GM19025 (cell line): ENCODE data around the gene TMEM238.
A peak's percentile ranks its signal among the peaks of the same experiment; 100 is the strongest.
"Not testable (repeated sequence)": the region's sequence is repeated elsewhere in the genome, so short reads cannot be mapped to it uniquely, and the experiment has no call there.

Experiments used
- ATAC-seq: cut with Tn5 transposase; IDR thresholded peaks from one replicate; pipeline ENCODE4 v1.9.1; 2021; ENCODE audit warnings: mild to moderate bottlenecking, low read depth, moderate library complexity; ENCODE audit not compliant: unreplicated experiment

Gene TMEM238, protein sequence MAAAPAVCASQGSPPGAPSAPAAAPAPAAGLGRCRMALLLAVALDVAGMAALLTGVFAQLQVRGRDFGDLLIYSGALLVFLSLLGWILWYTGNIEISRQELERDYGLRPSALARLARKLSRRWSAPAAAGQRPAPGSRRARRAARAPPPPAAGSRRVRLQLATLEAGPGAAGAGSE

DNA sequence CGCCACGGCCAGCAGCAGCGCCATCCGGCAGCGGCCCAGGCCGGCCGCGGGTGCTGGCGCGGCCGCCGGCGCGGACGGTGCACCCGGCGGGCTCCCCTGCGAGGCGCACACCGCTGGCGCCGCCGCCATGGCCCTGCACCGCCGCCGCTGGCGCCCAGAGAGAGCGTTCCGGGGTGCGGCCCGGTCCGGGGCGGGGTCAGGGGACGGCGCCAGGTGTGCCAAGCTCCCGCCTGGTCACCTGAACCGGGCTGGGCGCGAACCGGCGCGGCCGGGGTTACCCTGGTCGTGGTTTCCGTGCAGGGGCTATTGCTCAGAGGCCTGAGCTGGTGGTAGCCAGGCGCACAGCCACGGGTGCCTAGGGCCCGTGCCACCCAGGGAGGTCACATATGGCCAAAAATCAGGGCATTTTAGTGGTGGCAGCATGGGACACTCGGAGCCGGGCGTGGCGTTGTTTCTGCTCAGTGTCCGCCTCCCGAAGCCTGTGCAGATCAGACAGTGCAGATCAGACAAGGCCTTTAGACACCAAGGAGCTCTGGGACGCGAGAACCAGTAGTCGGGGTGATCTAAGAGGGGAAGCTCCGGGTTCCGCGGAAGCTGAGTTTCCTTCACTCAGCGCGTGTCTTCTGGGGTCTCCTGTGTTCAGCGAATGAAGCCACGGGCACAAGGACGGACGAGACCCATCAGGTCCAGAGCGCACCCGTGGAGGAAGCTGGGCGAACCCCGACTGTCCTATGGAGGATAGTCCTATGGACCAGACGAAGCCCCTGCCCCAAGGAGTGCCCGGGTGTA lies at the start of gene TMEM238:
Gene TMEM238, minus strand, starts transcription at position 162 of the 789 bp plus-strand sequence. Its CDS starts 33 bp downstream, at position 129.
- ATAC-seq: no peak

DNA sequence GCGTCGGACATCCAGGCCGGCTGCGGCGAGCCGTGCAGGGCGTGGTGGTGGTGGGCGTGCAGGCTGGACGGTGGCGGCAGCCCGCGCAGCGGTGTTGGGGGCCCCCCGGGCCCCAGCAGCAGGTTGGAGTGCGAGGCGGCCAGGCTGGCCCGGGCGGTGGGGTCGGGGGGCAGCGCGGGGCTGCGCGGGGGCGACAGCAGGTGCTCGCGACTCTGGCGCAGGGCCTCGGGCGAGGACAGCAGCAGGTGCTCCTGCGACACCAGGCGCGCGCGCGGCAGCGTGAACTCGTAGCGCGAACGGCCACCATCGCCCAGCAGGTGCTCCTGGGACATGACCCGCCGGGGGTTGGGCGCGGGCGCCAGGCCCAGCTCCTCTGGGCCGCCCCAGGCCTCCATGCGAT lies 49.2 kb upstream of the TMEM238 start:
- ATAC-seq: no peak

DNA sequence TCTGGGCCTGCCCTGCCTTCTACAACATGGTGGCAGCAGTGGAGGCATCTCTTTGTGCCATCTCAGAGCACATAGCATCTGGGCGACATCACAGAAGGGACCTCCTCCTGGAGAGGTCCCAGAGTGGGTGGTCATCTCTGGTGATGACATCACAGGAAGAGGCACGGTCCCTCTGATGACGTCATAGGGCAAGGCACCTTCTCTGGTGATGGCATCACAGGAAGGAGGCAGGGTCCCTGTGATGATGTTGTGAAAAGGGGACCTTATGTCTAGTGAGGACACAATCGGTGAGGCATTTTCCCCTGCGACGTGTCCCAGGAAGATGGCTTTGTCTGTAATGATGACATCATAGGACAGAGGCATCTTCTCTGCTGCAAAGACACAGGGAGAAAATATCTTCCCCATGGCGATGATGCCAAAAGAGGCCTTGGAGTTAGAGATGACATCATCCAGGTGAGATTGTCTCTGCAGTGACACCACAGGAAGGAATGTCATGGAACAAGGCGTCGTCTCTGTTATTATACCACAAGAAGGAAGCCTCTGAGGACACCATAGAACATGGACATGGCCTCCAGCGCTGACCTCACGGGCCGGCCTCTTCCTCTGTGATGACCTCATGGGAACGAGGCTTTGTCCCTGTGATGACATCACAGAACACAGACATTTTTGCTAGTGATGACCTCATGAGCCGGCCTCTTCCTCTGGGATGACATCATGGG lies 48.3 kb upstream of the TMEM238 start:
- ATAC-seq: no peak

DNA sequence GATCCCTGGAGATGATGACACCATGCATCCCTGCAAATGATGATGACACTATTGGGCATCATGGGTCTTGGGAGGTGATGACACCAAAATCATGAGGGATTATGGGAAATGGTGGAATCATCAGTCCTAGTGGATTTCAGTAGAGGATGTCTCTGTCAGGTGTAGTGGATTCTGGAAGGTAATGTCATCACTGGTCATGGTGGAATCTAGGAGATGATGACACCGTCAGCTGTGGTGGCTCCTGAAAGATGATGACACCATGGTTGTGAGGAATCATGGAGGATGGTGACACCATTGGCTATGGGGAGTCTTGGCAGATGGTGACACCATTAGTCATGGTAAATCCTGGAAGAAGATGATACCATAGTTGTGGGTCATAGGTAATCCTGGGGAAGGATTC lies 47.1 kb upstream of the TMEM238 start:
- ATAC-seq: no peak

DNA sequence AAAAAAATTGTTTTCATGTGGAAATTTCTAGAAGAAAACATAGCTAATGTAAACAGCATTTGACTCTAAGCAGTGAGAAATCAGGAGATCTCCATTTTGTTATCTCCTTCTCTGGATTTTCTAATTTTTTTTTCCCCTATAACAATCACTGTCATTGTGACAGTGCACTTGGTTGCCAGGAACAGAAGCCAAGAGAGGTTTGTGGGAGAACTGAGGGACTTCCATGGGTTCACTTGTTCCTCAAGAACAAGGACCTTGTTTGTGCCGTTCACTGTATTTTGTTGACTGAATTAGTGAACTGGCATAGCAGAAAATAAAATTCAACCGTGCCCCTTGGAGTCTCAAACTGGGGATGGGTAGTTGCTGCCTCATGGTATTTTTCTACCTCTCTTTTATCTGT lies 42.0 kb upstream of the TMEM238 start:
- ATAC-seq: no peak

DNA sequence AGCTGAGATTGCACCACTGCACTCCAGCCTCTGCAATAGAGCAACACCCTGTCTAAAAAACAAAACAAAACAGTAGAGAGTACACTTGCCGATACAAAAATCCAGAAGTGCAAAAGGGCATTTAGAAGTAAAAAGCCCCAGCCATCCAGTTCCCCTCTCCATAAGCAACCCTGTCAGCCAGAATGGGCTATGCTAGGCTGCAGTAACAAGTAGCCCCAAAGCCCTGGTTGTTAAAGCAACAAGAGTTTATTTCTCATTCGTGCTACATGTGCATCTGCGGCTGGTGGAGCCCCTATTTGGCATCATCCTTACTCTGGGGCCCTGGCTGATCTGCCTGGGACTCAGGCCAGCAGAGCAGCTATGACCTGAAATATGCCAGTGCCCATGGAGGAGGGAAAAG lies 40.4 kb upstream of the TMEM238 start:
- no peak for ATAC-seq

DNA sequence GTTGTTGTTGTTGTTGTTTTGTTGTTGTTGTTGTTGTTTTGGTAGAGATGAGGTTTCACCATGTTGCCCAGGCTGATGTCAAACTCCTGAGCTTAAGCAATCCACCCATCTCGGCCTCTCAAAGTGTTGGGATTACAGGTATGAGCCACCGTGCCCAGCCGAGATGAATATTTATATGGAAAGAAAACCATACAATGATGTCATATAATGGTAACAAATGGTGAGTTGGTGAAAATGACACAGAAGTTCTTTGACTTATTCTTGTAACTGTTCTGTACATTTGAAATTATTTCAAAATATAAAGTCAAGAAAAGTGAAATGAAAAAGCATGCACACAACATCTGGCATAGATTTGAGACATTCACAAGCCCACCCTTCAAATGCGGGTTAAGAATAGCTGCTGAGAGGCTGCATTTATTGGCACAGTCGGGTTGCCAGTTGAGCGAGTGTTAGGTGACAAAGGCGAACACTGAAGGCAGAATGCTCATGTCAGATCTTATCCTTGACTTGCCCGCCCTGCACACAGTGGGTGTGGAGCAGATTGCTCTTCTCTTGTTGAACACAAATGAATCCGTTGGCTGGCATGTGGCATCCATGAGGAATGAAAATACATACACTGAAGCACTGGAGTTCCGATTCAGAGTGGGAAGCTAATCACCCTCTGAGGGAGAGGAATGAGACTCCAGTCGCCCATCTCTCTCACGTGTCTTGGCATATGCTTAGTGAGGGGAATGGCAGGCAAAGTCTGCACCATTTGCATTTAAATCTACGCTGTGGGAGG lies 39.3 kb upstream of the TMEM238 start:
- no peak for ATAC-seq

DNA sequence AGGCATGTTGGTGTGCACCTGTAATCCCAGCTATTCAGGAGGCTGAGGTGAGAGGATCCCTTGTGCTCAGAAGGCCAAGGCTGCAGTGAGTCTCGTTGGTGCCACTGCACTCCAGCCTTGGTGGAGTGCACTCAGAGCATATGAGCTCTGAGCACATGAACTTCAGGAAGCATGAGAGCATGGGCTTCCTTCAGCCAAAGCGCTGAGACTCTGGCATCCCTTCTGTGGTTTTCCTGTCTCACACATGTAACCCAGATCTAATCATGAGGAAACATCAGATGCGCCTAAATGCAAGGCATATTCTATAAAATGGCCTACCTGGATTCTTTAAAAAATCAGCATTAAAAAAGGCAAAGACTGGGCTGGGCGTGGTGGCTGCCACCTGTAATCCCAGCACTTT lies 37.2 kb upstream of the TMEM238 start:
- not testable (repeated sequence) for ATAC-seq

DNA sequence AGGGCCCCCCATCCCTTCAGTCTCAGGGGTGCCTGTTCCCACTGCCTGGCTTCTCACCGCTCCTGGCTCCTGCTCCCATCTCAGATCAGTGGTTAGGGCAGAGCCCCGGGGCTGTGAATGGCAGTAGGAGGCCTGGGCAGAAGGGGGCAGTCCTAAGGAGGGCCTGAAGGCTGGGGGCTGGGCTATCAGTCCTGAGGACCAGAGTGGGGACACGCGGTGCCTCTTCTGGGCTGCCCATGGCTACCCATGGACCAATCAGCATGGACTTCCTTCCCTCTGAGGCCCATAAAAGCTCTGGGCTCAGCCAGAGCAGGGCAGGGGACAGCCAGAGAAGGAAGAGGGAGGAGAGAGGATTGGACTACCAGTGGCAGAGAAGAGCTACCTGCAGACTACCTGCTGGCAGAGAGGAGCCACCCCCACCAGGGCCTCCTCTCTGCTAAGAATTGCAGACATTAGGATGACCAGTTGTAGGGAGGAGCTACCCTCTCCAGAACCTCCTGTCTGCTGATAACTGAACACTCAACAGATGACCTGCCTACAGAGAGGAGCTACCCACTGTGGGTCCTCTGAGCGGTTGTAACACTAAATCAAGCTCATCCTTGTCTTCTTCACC lies 35.6 kb upstream of the TMEM238 start:
- ATAC-seq: no peak

DNA sequence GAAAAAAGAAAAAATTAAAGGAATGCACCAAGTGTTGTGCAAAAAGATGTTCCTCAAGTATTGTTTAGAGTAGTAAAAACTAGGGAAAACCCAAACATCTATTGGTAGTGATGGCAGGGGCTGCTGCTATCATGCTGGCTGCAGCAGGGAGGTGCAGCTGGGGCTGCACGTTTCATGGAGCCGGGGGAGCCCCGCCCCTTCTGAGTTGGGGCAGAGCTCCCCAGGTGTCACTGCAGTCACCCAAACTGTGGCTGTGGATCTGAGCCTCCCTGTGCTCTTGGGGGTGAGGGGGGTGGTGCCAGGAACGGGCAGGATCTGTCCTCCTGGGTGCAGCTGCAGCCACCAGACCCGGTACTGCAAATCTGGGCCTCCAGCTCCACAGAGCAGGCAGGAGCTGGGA lies 35.0 kb upstream of the TMEM238 start:
- no peak for ATAC-seq

DNA sequence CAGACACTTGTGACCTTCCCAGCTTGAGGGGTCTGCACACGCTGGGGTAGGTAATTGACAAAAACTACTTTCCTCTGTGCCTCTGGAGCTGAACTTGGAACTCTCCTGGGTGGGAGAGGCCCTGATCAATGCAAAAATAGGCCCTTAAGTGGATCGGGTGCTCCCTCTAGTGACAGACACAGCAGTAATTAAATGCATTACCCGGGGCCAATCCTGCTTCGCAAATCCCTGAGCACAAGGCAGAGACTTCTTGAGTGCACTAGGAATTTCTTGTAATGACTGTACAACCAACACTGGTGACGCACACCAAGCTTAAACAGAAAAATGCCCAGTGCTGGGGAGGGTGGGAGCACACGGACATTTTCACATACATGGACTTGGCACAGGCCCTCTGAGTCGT lies 34.1 kb upstream of the TMEM238 start:
- ATAC-seq: no peak

DNA sequence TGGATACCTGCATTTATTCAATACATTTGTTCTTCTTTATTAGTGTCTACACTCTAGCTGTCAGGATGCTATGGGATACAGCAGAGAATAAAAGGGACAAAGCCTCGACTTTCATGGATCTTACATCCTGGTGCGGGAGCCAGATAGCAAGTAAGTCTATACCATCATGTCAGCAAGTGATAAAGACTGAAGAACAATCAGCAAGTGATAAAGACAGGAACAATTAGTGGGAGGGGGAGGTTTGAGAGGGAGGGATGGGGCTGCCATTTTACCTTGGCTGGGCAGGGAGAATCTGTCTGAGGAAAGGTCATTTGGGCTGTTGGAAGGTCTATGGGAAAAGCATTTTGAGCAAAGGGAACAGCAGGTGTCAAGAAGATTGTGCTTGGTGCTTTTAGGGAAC lies 26.1 kb upstream of the TMEM238 start:
- ATAC-seq: no peak

DNA sequence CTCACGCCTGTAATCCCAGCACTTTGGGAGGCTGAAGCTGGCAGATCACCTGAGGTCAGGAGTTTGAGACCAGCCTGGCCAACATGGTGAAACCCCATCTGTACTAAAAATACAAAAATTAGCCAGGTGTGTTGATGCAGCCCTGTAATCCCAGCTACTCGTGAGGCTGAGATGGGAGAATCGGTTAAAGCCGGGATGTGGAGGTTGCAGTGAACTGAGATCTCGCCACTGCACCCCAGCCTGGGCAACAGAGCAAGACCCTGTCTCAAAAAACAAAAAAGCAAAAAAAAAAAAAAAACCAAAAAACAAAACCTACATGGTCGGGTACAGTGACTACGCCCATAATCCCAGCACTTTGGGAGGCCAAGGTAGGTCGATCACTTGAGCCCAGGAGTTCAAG lies 25.1 kb upstream of the TMEM238 start:
- not testable (repeated sequence) for ATAC-seq

DNA sequence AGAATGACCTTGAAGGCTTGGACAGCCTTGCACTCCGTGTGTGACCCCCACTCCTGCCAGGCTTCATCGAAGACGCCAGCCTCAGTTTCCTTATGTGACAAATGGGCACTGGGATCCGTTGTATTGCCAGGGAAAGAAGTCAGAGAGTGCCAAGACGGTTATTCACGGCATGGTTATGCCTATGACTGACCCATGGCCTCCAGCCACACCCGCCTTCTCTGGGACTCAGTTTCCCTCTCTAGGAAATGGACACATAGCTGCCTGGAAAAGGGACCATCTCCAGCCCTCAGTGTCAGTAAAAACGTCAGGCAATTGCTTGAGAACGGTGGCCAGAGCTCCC lies 24.4 kb upstream of the TMEM238 start:
- ATAC-seq: no peak

DNA sequence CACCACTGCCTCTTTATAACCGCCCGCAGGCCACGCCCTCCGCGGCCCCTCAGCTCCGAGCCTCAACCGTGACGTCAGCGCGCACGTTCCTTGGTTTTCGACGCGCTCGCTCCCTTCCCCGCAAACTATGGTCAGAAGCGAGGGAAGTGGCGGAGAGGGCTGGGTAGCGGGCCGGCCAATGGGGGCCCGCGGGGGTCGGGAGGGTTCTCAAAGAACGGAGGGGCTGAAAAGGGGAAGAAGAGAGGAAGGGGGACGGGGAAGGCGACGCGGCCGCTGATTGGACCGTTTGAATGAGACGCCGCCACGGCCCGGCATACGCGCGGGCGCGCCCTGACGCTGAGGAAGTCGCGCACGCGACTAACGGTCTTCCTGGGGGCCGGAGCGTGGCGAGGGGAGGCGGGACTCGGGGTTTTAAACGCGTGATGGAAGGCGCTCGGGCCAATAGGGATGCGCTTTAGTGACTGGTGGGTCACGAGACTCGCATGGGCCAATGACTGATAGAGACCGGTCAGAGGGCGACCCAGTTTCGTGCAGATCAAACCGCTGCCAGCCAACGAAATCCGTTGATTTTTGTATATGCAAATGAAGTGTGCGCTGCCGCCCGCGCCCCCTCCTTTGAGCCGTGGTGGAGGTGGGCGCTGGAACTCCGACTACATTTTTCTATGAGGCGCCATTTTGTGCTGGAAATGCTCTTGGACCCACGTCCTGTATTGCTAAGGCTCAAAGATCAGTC lies 23.9 kb upstream of the TMEM238 start:
- peak; percentile 77 for ATAC-seq

DNA sequence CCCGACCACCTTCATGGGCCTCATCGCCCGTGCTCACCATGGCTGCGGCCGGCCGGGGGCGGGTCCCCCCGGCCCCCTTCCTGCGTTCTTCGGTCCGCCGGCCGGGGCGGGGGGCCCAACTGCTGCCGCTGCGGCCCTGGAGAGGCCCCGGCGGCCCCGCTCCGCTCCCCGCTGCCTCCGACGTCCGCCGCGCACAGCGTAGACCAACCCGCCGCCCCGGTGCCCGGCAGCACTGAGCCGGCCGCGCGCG lies 23.4 kb upstream of the TMEM238 start, which contains the start of gene UBE2S:
Gene UBE2S, minus strand, starts transcription at position 239 of the 250 bp plus-strand sequence. Its CDS starts 199 bp downstream, at position 40.
- peak; percentile 17 for ATAC-seq

DNA sequence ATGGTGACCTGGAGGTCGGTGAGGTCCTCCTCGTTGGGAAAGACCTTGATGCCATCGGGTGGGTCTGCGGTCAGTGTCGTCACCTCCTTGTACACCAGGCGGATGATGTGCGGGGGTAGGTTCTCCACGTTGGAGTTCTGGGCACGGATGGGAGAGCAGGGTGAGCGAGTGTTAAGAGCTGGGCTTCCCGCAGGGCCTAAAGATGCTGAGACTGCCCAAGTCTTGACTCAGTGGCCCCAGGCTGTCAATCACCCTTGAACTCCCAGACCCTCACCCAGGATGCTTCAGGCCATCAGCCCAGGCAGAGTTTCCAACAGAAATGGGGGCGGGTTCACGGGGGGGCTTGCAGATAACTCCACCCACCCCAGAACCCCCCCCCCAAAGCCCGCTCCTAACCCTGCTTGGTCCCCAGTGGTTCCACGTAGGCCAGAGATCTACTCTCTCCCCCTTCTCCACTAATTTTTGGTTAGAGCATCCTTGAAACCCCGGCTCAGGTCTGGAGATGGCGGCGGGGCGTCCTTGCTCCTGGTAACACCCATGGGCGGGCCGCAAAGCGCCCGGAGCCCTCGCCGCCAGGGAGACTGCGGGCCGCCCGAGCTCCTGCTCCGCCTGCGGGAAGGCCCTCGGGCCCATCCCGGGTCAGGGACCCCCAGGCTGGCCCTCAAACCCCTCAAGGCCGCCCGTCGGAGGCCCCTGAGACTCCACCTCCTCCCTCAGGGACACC lies 22.9 kb upstream of the TMEM238 start:
- ATAC-seq: no peak

DNA sequence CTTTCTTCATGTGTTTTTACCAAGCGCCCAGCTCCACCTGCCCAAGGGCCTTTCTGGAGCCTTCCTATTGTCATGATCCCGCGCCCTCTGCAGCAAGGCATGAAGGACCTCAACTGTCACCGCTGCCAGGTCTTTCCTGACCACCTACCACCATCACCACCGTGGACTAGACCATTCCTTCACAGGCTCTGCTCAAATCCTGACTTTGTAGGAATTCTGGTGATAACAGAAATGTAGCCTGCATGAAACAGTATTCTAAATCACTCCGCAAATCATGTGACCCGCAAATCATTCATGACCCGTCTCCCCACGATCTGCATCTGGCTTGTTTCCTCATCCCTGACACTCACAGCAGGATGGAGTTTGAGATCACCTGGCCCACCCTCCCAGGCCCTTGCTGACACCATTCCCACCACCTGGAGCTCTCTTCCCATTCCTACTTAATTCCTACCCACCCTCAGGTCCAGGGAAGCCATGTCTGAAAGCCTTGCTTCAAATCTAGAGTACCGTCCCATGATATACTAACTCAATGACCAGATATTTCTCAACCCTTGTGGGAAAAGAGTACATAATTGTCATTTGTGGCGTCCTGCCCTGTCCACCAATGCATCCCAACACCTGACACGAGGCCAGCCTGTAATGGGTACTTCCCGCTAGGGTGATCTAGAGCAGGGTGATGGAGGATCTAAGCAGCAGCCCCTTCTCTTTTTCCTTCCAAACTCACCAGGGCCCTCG lies 22.2 kb upstream of the TMEM238 start:
- ATAC-seq: no peak

DNA sequence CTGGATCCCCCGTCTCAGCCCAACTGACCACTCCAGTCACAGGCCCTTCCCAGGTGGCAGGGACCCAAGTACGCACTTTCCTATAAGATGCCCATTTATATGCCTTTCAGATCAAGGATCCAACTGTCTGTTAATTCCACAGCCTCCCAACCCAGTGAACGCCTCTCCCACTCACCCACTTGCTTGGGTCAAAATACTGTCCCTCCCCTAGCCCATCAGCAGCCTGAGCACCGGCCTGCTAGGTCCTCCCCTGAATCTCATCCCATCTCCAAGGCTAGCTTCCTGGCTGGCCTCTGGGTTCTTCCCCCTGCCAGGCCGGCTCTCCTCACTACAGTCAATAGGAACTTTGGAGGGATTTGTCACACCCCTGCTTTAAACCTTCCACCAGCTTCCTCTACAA lies 21.5 kb upstream of the TMEM238 start:
- ATAC-seq: no peak
